ENCODE measurements around the gene AUTS2.

DNA sequence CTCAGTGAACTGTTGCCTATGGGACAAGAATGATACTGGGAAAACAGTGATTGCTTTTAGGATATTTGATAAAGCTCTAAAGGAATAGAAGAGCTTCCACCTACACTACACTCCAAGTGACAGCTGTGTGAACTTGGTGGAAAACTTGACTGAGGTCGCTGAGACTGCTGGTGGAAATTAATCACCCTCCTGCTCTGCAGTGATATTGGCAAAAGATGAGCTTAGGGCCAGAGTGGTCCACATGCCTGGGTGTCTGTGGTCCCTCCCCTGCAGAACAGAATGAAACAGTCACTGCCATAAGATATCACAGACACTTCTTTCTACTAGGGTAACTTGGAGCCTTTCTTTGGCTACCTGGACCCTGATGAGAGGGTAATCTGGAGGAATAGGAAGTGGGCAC lies 1151.6 kb downstream of the AUTS2 start:
- TF ChIP-seq, protein P1, sequence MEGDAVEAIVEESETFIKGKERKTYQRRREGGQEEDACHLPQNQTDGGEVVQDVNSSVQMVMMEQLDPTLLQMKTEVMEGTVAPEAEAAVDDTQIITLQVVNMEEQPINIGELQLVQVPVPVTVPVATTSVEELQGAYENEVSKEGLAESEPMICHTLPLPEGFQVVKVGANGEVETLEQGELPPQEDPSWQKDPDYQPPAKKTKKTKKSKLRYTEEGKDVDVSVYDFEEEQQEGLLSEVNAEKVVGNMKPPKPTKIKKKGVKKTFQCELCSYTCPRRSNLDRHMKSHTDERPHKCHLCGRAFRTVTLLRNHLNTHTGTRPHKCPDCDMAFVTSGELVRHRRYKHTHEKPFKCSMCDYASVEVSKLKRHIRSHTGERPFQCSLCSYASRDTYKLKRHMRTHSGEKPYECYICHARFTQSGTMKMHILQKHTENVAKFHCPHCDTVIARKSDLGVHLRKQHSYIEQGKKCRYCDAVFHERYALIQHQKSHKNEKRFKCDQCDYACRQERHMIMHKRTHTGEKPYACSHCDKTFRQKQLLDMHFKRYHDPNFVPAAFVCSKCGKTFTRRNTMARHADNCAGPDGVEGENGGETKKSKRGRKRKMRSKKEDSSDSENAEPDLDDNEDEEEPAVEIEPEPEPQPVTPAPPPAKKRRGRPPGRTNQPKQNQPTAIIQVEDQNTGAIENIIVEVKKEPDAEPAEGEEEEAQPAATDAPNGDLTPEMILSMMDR (IDR thresholded peaks at IDR 0.05; ENCODE audit: low read length), result no peak
- no peak for TF ChIP-seq EZH2 (IDR thresholded peaks at IDR 0.05; ENCODE audit: borderline replicate concordance, low read length)

Data from OCI-LY1 (cell line).